Duodenal mucosa (tissue), 2 donors: ENCODE measurements around the gene ZCCHC2.

Source experiments
- H3K27ac ChIP-seq: one replicate; pipeline ENCODE4 v1.7.0; 2013; ENCODE audit warnings: low read depth, low read length
- H3K27me3 ChIP-seq, 2 donors: one replicate each; pipeline ENCODE4 v1.7.0; 2013; ENCODE audit warnings: low read length in 2 of 2, control low read depth in 1 of 2; ENCODE audit not compliant: insufficient read depth in 2 of 2, control insufficient read depth in 1 of 2
- H3K36me3 ChIP-seq, 2 donors: one replicate each; pipeline ENCODE4 v1.7.0; 2013; ENCODE audit warnings: low read length in 2 of 2, control low read depth in 1 of 2; ENCODE audit not compliant: insufficient read depth in 2 of 2, control insufficient read depth in 1 of 2
- H3K4me1 ChIP-seq, 2 donors: one replicate each; pipeline ENCODE4 v1.7.0; 2013; ENCODE audit warnings: low read length in 2 of 2, control low read depth in 1 of 2; ENCODE audit not compliant: insufficient read depth in 2 of 2, control insufficient read depth in 1 of 2
- H3K4me3 ChIP-seq, 2 donors: one replicate each; pipeline ENCODE4 v1.7.0; 2013; ENCODE audit warnings: low read length in 2 of 2, low read depth in 1 of 2
- H3K9ac ChIP-seq, 2 donors: one replicate each; pipeline ENCODE4 v1.7.0; 2013; ENCODE audit warnings: low read length in 2 of 2, low read depth in 1 of 2
- H3K9me3 ChIP-seq, 2 donors: one replicate each; pipeline ENCODE4 v1.7.0; 2013; ENCODE audit warnings: low read length in 2 of 2, control low read depth in 1 of 2; ENCODE audit not compliant: control insufficient read depth in 1 of 2

ZCCHC2 gene

GRCh38 chr18:62522504-62523254 lies at the start of gene ZCCHC2:
Gene ZCCHC2, plus strand, starts transcription at chr18:62523025. Its CDS starts 400 bp downstream, at chr18:62523425.
- Histone ChIP-seq H3K27me3 (no peaks in the 10 kb centered on the region), H3K9me3 (no peaks in the 10 kb centered on the region), H3K36me3 (no peaks in the 10 kb centered on the region), H3K9ac (peak within 1 kb of the TSS; percentile 88 to 91), H3K4me1 (peaks cover 14 to 16% of the 10 kb centered on the region in 2 donors), H3K4me3 (peak within 1 kb of the TSS; percentile 86 to 91), H3K27ac (peak within 1 kb of the TSS; percentile 98)

- peaks cover 6 to 16% of the 10 kb centered on the region in 2 donors for H3K9me3 ChIP-seq
- no peak overlapping the region for H3K27ac ChIP-seq
Measured at GRCh38 chr18:62479574-62479973, 43.3 kb upstream of the ZCCHC2 start.

GRCh38 chr18:62480927-62481326 lies 41.9 kb upstream of the ZCCHC2 start:
- H3K27ac ChIP-seq: no peak overlapping the region
- no peak overlapping the region for H3K4me3 ChIP-seq
- peaks cover 0 to 4% of the 10 kb centered on the region in 2 donors for H3K4me1 ChIP-seq
- no peaks in the 10 kb centered on the region for H3K36me3 ChIP-seq
- no peaks in the 10 kb centered on the region for H3K27me3 ChIP-seq
- H3K9ac ChIP-seq: no peak overlapping the region
- peaks cover 6 to 16% of the 10 kb centered on the region in 2 donors for H3K9me3 ChIP-seq

More at GRCh38 chr18:62479574-62479973, 43.3 kb upstream of the ZCCHC2 start:
- no peak overlapping the region for H3K4me3 ChIP-seq
- no peaks in the 10 kb centered on the region for H3K36me3 ChIP-seq
- no peaks in the 10 kb centered on the region for H3K27me3 ChIP-seq
- H3K9ac ChIP-seq: no peak overlapping the region
- no peaks in the 10 kb centered on the region for H3K4me1 ChIP-seq

GRCh38 chr18:62484941-62485340 lies 37.9 kb upstream of the ZCCHC2 start:
- Histone ChIP-seq H3K4me1 (peaks cover 7 to 8% of the 10 kb centered on the region in 2 donors), H3K9me3 (peaks cover 4 to 11% of the 10 kb centered on the region in 2 donors), H3K4me3 (no peak overlapping the region), H3K9ac (no peak overlapping the region), H3K36me3 (no peaks in the 10 kb centered on the region), H3K27me3 (no peaks in the 10 kb centered on the region), H3K27ac (no peak overlapping the region)

GRCh38 chr18:62485684-62486083 lies 37.1 kb upstream of the ZCCHC2 start:
- peaks cover 10 to 12% of the 10 kb centered on the region in 2 donors for H3K4me1 ChIP-seq
- H3K4me3 ChIP-seq: peak overlapping the region in 1 of 2 donors; percentile 37
- H3K27me3 ChIP-seq: no peaks in the 10 kb centered on the region
- peaks cover 0 to 4% of the 10 kb centered on the region in 2 donors for H3K9me3 ChIP-seq
- H3K27ac ChIP-seq: peak overlapping the region; percentile 15
- H3K36me3 ChIP-seq: no peaks in the 10 kb centered on the region
- no peak overlapping the region for H3K9ac ChIP-seq

- peak overlapping the region; percentile 22 for H3K27ac ChIP-seq
- H3K9ac ChIP-seq: no peak overlapping the region
- H3K4me3 ChIP-seq: no peak overlapping the region
- H3K36me3 ChIP-seq: no peaks in the 10 kb centered on the region
- H3K27me3 ChIP-seq: peaks cover 0 to 3% of the 10 kb centered on the region in 2 donors
- H3K9me3 ChIP-seq: no peaks in the 10 kb centered on the region
- peaks cover 14 to 19% of the 10 kb centered on the region in 2 donors for H3K4me1 ChIP-seq
Measured at GRCh38 chr18:62486290-62486964, 36.4 kb upstream of the ZCCHC2 start.

GRCh38 chr18:62487161-62487560 lies 35.7 kb upstream of the ZCCHC2 start:
- peaks cover 0 to 3% of the 10 kb centered on the region in 2 donors for H3K27me3 ChIP-seq
- no peak overlapping the region for H3K9ac ChIP-seq
- peaks cover 14 to 19% of the 10 kb centered on the region in 2 donors for H3K4me1 ChIP-seq
- no peak overlapping the region for H3K4me3 ChIP-seq
- H3K27ac ChIP-seq: no peak overlapping the region
- H3K9me3 ChIP-seq: no peaks in the 10 kb centered on the region
- no peaks in the 10 kb centered on the region for H3K36me3 ChIP-seq

GRCh38 chr18:62490967-62491695 lies 31.7 kb upstream of the ZCCHC2 start:
- H3K27me3 ChIP-seq: peaks cover 0 to 3% of the 10 kb centered on the region in 2 donors
- H3K4me1 ChIP-seq: peaks cover 14 to 27% of the 10 kb centered on the region in 2 donors
- H3K4me3 ChIP-seq: no peak overlapping the region
- no peaks in the 10 kb centered on the region for H3K36me3 ChIP-seq
- H3K9ac ChIP-seq: no peak overlapping the region
- H3K9me3 ChIP-seq: no peaks in the 10 kb centered on the region
- H3K27ac ChIP-seq: no peak overlapping the region

DNA sequence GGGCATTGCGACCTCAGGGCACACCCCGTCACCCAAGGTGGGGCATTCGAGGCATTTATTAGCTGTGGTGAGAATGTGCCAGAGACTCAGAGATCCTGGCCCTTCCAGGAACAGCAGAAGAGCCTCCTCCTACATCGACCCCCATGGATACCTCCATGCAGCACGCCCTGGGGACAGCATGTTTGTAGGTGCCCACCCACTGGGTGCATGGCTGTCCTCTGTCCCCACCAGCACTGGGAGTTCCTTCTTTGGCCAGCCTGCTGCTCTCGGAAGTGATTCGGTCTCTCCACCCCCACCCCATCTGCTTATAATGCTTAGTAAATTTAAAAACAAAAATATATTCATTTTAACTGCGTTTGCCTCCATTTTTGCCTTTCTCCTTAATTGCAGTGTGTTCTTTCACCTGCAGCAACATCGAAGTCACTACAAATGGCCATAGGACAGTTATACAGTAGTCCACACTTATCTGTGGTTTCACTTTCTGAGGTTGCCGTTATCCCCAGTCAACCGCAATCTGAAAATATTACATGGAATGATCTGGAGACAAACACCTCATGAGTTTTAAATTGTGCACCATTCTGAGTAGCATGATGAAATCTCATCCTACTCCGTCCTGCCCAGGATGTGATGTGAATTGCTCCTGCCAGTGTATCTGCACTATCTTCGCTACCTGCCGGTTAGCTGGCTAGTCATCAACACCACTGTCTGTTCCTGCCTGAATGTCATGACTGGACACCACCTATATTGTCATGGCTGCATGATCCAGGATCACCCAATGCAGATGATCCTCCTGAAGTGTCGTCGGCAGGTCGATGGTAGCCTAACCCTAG lies 29.6 kb upstream of the ZCCHC2 start:
- Histone ChIP-seq H3K27me3 (peaks cover 0 to 3% of the 10 kb centered on the region in 2 donors), H3K9ac (no peak overlapping the region), H3K4me1 (peaks cover 8 to 27% of the 10 kb centered on the region in 2 donors), H3K9me3 (no peaks in the 10 kb centered on the region), H3K4me3 (peak overlapping the region in 1 of 2 donors; percentile 52), H3K36me3 (no peaks in the 10 kb centered on the region), H3K27ac (no peak overlapping the region)
